Iris pigment epithelial cell (primary cell): Measurements from ENCODE around the gene LYVE1.
A peak's percentile ranks its signal among the peaks of the same experiment; 100 is the strongest.
"Not testable (repeated sequence)": the region's sequence is repeated elsewhere in the genome, so short reads cannot be mapped to it uniquely, and the experiment has no call there.

Experiments used
- DNase-seq: peaks from one replicate; pipeline ENCODE4 v3.0.0-alpha.2; 2011; ENCODE audit warnings: low read depth

The LYVE1 gene

GRCh38 chr11:10568486-10568941, at the start of gene LYVE1:
Gene LYVE1, minus strand, starts transcription at chr11:10568665. Its CDS starts 133 bp downstream, at chr11:10568532.
- peak; percentile 15 for DNase-seq

- DNase-seq: no peak
Measured at GRCh38 chr11:10617551-10617950, 49.1 kb upstream of the LYVE1 start.

- DNase-seq: no peak
Measured at GRCh38 chr11:10611979-10612862, 43.8 kb upstream of the LYVE1 start.

- no peak for DNase-seq
Measured at GRCh38 chr11:10609636-10610035, 41.2 kb upstream of the LYVE1 start.

- no peak for DNase-seq
Measured at GRCh38 chr11:10608584-10608983, 40.1 kb upstream of the LYVE1 start.

- no peak for DNase-seq
Measured at GRCh38 chr11:10607462-10608132, 39.1 kb upstream of the LYVE1 start.

- DNase-seq: peak; percentile 86
Measured at GRCh38 chr11:10606536-10607208, 38.2 kb upstream of the LYVE1 start.

GRCh38 chr11:10605941-10606381, 37.5 kb upstream of the LYVE1 start:
- DNase-seq: peak; percentile 88

- DNase-seq: no peak
Measured at GRCh38 chr11:10604798-10605197, 36.3 kb upstream of the LYVE1 start.

- DNase-seq: peak; percentile 64
Measured at GRCh38 chr11:10604340-10604748, 35.9 kb upstream of the LYVE1 start.

GRCh38 chr11:10603721-10604297, 35.3 kb upstream of the LYVE1 start:
- DNase-seq: no peak

GRCh38 chr11:10602945-10603344, 34.5 kb upstream of the LYVE1 start:
- DNase-seq: no peak

GRCh38 chr11:10602366-10602765, 33.9 kb upstream of the LYVE1 start:
- no peak for DNase-seq

- DNase-seq: no peak
Measured at GRCh38 chr11:10601837-10602236, 33.4 kb upstream of the LYVE1 start.

GRCh38 chr11:10600570-10601248, 32.2 kb upstream of the LYVE1 start:
- DNase-seq: no peak

- DNase-seq: peak; percentile 79
Measured at GRCh38 chr11:10599388-10600175, 31.1 kb upstream of the LYVE1 start.

- no peak for DNase-seq
Measured at GRCh38 chr11:10598816-10599215, 30.4 kb upstream of the LYVE1 start.

GRCh38 chr11:10597877-10598351, 29.4 kb upstream of the LYVE1 start:
- peak; percentile 76 for DNase-seq

GRCh38 chr11:10595840-10596239, 27.4 kb upstream of the LYVE1 start:
- DNase-seq: not testable (repeated sequence)

GRCh38 chr11:10594407-10594806, 25.9 kb upstream of the LYVE1 start:
- peak; percentile 28 for DNase-seq

GRCh38 chr11:10592331-10592730, 23.9 kb upstream of the LYVE1 start:
- DNase-seq: peak; percentile 94
